ENCODE results near the gene TNPO3. TPM values are rescaled to one million over a fixed set of nuclear protein-coding genes. Genes with fewer than 3 reads are reported as not detected.
A peak's percentile ranks its signal among the peaks of the same experiment; 100 is the strongest.

The TNPO3 gene
- polyA plus RNA-seq, 1 of the 3 experiments (the other 2 are of a cell fraction): 27.8 TPM

- Histone ChIP-seq H3F3A (replicated peaks; ENCODE audit: insufficient read depth) (peaks cover 15% of the 10 kb centered on the region), H2AFZ (ENCODE audit: low read depth) (no peak overlapping the region), H4K20me1 (ENCODE audit: insufficient read depth) (no peaks in the 10 kb centered on the region; the same call in 1 of the 2 replicates), H3K4me1 (ENCODE audit: control insufficient read depth in 1 of 2, insufficient read depth in 2 of 2, low read depth in 1 of 2, low read length in 1 of 2) (peaks cover 5 to 52% of the 10 kb centered on the region in 2 experiments; a peak in 3 of 4 replicates), H3K4me2 (0 out of 2 replicates have a peak overlapping the region, but pooled peaks have one; percentile 2), H3K79me2 (ENCODE audit: insufficient read depth) (no peaks in the 10 kb centered on the region), H3K36me3 (replicated peaks in 1 of 2; ENCODE audit: control insufficient read depth in 1 of 2, insufficient read depth in 2 of 2, low read length in 1 of 2) (peaks cover 58 to 76% of the 10 kb centered on the region in 2 experiments), H3K9ac (no peak overlapping the region), H3K4me3 (ENCODE audit: low read depth in 2 of 2, low read length in 1 of 2) (no peak overlapping the region), H3K27ac (ENCODE audit: low read depth in 2 of 2, low read length in 1 of 2) (peak overlapping the region; percentile 35 to 93), H3K9me3 (no peaks in the 10 kb centered on the region), H3K9me2 (no peaks in the 10 kb centered on the region), H3K27me3 (ENCODE audit: insufficient read depth) (no peaks in the 10 kb centered on the region)
- ChIA-PET POLR2A (interaction anchor here (1.5 kb wide), 1 partner anchor 8 kb away, joined by 3 read pairs; no protein-coding TSS in a partner anchor), CTCF (interaction anchor here (0.7 to 4.8 kb wide), 20 partner anchors 8 to 413 kb away, joined by 3 to 32 read pairs (median 4); partner anchors contain the start of genes ATP6V1F and KCP)
- 45% methylated on average over 15 of the region's 15 CpGs for WGBS (ENCODE audit: low lambda C conversion rate)
- peak; percentile 86 for DNase-seq
- TF ChIP-seq SMC3 (IDR thresholded peaks at IDR 0.05; ENCODE audit: low read depth, low read length) (peak; percentile 27; the same call in 1 of the 2 replicates), YY1 (IDR thresholded peaks at IDR 0.05; ENCODE audit: low read depth) (no peak), TEAD4 (IDR thresholded peaks at IDR 0.05; ENCODE audit: borderline replicate concordance, insufficient read depth) (no peak), CHD2 (IDR thresholded peaks at IDR 0.05; ENCODE audit: low read length, partially characterized antibody) (peak; percentile 59), MAX (IDR thresholded peaks at IDR 0.05; ENCODE audit: low read depth) (peak; percentile 20; the same call in 1 of the 2 replicates), MXI1 (IDR thresholded peaks at IDR 0.05; ENCODE audit: low read depth, low read length) (peak; percentile 74), IRF3 (IDR thresholded peaks at IDR 0.05; ENCODE audit: low read depth, low read length) (no peak), GATA2 (CRISPR knock-in tag; IDR thresholded peaks at IDR 0.05) (peak; percentile 83), REST (IDR thresholded peaks at IDR 0.05; ENCODE audit: low read depth, low read length) (no peak), RAD21 (IDR thresholded peaks at IDR 0.05; ENCODE audit: low read length) (peak; percentile 63), TCF12 (IDR thresholded peaks at IDR 0.05) (peak; percentile 93), PBX3 (IDR thresholded peaks at IDR 0.05) (peak; percentile 59), RCOR1 (IDR thresholded peaks at IDR 0.05; ENCODE audit: low read length) (peak; percentile 7), NFIC (IDR thresholded peaks at IDR 0.05; ENCODE audit: borderline replicate concordance) (peak; percentile 41), RXRA (IDR thresholded peaks at IDR 0.05; ENCODE audit: borderline replicate concordance, low read depth) (no peak), EP300 (IDR thresholded peaks at IDR 0.05; ENCODE audit: borderline replicate concordance in 1 of 2, low read depth in 1 of 2, low read length in 1 of 2) (peak in 1 of 2 experiments; percentile 89; a peak in 2 of 4 replicates), FOXJ3 (CRISPR knock-in tag; IDR thresholded peaks at IDR 0.05) (peak; percentile 84; the same call in 1 of the 2 replicates), POLR2AphosphoS5 (IDR thresholded peaks at IDR 0.05; ENCODE audit: low read depth, low read length) (0 out of 2 replicates have a peak, but pooled peaks have one; percentile 16)
Observed at GRCh38 chr7:128954830-128955802, 99.8 kb downstream of the TNPO3 start.

All from SK-N-SH (cell line).